ENCODE measurements around the gene TMPRSS7. TPM values are rescaled to one million over a fixed set of nuclear protein-coding genes. Genes with fewer than 3 reads are reported as not detected.

TMPRSS7 gene
- polyA plus RNA-seq, 1 of the 3 experiments (the other 2 are of a cell fraction), result 0.02 TPM

DNA sequence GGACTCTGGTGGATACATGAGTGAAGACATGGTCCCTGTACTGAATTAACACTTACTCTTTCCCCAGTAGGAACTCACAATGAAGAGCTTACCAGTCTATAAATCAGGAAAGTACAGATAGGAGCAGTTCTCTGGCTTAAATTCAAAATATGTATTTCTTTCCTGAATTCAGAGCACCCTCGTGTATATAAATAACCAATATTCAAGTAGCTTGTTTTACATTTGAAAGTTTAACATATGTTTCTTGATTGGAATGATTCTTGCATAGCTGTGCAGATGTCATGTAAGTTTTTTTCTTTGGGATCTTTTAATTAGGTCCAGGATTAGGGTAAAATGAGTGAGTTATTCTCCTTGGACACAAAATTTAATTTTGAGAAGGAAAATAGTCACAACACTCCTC, 14.8 kb upstream of the TMPRSS7 start (continued):
- TF ChIP-seq REST (IDR thresholded peaks at IDR 0.05; ENCODE audit: low read depth, low read length) (no peak), ZBTB33 (IDR thresholded peaks at IDR 0.05; ENCODE audit: borderline replicate concordance, low read depth) (no peak), TCF12 (IDR thresholded peaks at IDR 0.05) (no peak), FOXM1 (IDR thresholded peaks at IDR 0.05; ENCODE audit: low read depth) (no peak), GATA2 (CRISPR knock-in tag; IDR thresholded peaks at IDR 0.05) (no peak)

DNA sequence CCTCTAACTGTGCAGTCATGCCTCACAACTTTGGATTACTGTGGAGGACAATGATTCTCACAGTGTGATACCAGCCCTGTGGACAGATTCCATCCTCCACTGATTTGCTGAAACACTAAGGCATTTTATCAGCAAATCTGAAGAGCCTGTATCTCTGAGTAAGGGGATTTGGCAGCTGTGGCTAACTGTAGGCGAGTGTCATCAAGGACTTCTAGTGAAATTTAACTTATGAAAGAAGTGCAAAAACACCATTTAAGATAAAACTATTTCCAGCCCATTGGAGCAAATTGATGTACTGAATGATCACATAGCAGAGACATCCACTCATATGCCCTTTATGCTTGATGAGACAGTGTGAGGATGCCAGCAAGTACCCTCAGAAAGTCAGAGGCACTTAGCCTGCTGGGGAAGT, 13.9 kb upstream of the TMPRSS7 start:
- Histone ChIP-seq H2AFZ (ENCODE audit: low read depth) (no peak overlapping the region), H3K4me3 (ENCODE audit: low read depth in 2 of 2, low read length in 1 of 2) (no peak overlapping the region; a peak in 1 of 4 replicates), H3K27ac (ENCODE audit: low read depth in 2 of 2, low read length in 1 of 2) (no peak overlapping the region), H3K27me3 (ENCODE audit: insufficient read depth) (no peaks in the 10 kb centered on the region), H4K20me1 (ENCODE audit: insufficient read depth) (no peaks in the 10 kb centered on the region), H3K36me3 (replicated peaks in 1 of 2; ENCODE audit: control insufficient read depth in 1 of 2, insufficient read depth in 2 of 2, low read length in 1 of 2) (no peaks in the 10 kb centered on the region), H3K9me3 (no peaks in the 10 kb centered on the region), H3F3A (replicated peaks; ENCODE audit: insufficient read depth) (no peaks in the 10 kb centered on the region), H3K4me1 (ENCODE audit: control insufficient read depth in 1 of 2, insufficient read depth in 2 of 2, low read depth in 1 of 2, low read length in 1 of 2) (peaks cover 0 to 4% of the 10 kb centered on the region in 2 experiments; a peak in 2 of 4 replicates), H3K9ac (no peak overlapping the region), H3K9me2 (no peaks in the 10 kb centered on the region), H3K4me2 (no peak overlapping the region), H3K79me2 (ENCODE audit: insufficient read depth) (no peaks in the 10 kb centered on the region)
- WGBS (ENCODE audit: low lambda C conversion rate), result 80% methylated on average over 1 of the region's 1 CpG
- DNase-seq, result no peak
- CTCF ChIA-PET, result no interaction called here
- POLR2A ChIA-PET, result no interaction called here
- TF ChIP-seq USF1 (IDR thresholded peaks at IDR 0.05; ENCODE audit: borderline replicate concordance, low read depth), result no peak
- TF ChIP-seq GABPA (IDR thresholded peaks at IDR 0.05; ENCODE audit: low read depth), result no peak
- TF ChIP-seq GATA2 (CRISPR knock-in tag; IDR thresholded peaks at IDR 0.05), result no peak
- no peak for TF ChIP-seq FOXJ3 (CRISPR knock-in tag; IDR thresholded peaks at IDR 0.05)
- no peak for TF ChIP-seq CHD2 (IDR thresholded peaks at IDR 0.05; ENCODE audit: low read length, partially characterized antibody)
- no peak for TF ChIP-seq TEAD4 (IDR thresholded peaks at IDR 0.05; ENCODE audit: borderline replicate concordance, insufficient read depth)
- TF ChIP-seq TCF12 (IDR thresholded peaks at IDR 0.05), result no peak
- TF ChIP-seq NRF1 (IDR thresholded peaks at IDR 0.05; ENCODE audit: low read depth, low read length), result no peak
- no peak for TF ChIP-seq MEF2A (IDR thresholded peaks at IDR 0.05; ENCODE audit: borderline replicate concordance, low read depth)
- no peak for TF ChIP-seq ZBTB33 (IDR thresholded peaks at IDR 0.05; ENCODE audit: borderline replicate concordance, low read depth)
- no peak for TF ChIP-seq RFX5 (IDR thresholded peaks at IDR 0.05; ENCODE audit: low read length)
- TF ChIP-seq MAX (IDR thresholded peaks at IDR 0.05; ENCODE audit: low read depth), result no peak

All from SK-N-SH (cell line).